Measurements from ENCODE around the gene MRAP.

DNA sequence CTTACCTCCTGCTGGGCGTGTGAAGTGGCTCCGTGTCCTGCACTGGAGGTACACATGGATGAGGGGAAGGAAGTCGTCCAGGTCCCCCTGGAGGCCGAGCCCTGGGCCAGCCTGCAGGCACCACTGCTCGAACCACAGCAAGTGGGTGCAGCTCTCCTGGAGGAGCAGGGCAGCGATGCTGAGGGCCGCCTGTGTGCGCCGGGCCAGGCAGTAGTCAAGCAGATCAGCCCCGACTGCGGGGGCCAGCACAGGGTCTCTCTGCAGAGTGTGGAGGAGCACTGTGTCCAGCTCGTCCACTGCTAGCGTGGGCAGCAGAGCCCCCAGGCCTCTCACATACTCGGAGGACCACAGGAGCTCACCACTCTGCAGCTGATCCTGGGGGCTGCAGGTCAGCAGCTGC lies 48.3 kb downstream of the MRAP start:
- TF ChIP-seq POLR2AphosphoS5 (IDR thresholded peaks at IDR 0.05) = no peak
- no peak for TF ChIP-seq CTCF (IDR thresholded peaks at IDR 0.05)
- no peak for TF ChIP-seq EP300 (IDR thresholded peaks at IDR 0.05)
- TF ChIP-seq POLR2A (IDR thresholded peaks at IDR 0.05) = no peak
